Thyroid gland (tissue), 4 donors: ENCODE data around the gene ETFRF1.

Source experiments
- CTCF ChIP-seq, 6 experiments: fragments of 200-600 bp in 3 of 6; fragments of 450-650 bp in 3 of 6; sonication (generic) in 3 of 6; IDR thresholded peaks; one replicate each; pipeline ENCODE4 v1.5.1; 2016 to 2019; ENCODE audit warnings: antibody characterized with exemption in 6 of 6, mild to moderate bottlenecking in 2 of 6, inconsistent platforms in 1 of 6, moderate library complexity in 1 of 6
- POLR2A ChIP-seq, 2 donors: fragments of 450-650 bp; IDR thresholded peaks; one replicate each; pipeline ENCODE4 v1.6.1; 2017; ENCODE audit warnings: antibody characterized with exemption in 2 of 2, mild to moderate bottlenecking in 2 of 2, moderate library complexity in 1 of 2

- no peak for TF ChIP-seq POLR2A (IDR thresholded peaks at IDR 0.05)
- TF ChIP-seq CTCF (IDR thresholded peaks at IDR 0.05): no peak
These were observed 43.0 kb upstream of the ETFRF1 start for GRCh38 chr12:25152055-25152454.
